NCI-H1092 (cell line): Measurements from ENCODE around the gene THRSP.
A peak's percentile ranks its signal among the peaks of the same experiment; 100 is the strongest.
"Not testable (repeated sequence)": the region's sequence is repeated elsewhere in the genome, so short reads cannot be mapped to it uniquely, and the experiment has no call there.

Experiments
- DNase-seq: peaks from one replicate; lab custom pipeline; 2025; lab: John Stamatoyannopoulos, UW

The THRSP gene

GRCh38 chr11:78039391-78039918, 24.2 kb upstream of the THRSP start:
- peak; percentile 24 for DNase-seq

GRCh38 chr11:78039919-78040671, 23.6 kb upstream of the THRSP start:
- DNase-seq, result peak; percentile 75

GRCh38 chr11:78040691-78041379, 22.8 kb upstream of the THRSP start:
- DNase-seq, result no peak

GRCh38 chr11:78041380-78041719, 22.3 kb upstream of the THRSP start:
- DNase-seq, result not testable (repeated sequence)

- DNase-seq, result no peak
Observed at GRCh38 chr11:78041843-78042440, 21.7 kb upstream of the THRSP start.

- no peak for DNase-seq
Observed at GRCh38 chr11:78044706-78045105, 19.0 kb upstream of the THRSP start.

- DNase-seq, result peak; percentile 83
Observed at GRCh38 chr11:78045851-78046485, 17.7 kb upstream of the THRSP start.

- no peak for DNase-seq
Observed at GRCh38 chr11:78046486-78046854, 17.2 kb upstream of the THRSP start.

GRCh38 chr11:78048561-78048960, 15.1 kb upstream of the THRSP start:
- DNase-seq, result no peak

- no peak for DNase-seq
Observed at GRCh38 chr11:78049348-78049747, 14.3 kb upstream of the THRSP start.

- DNase-seq, result no peak
Observed at GRCh38 chr11:78050964-78051831, 12.5 kb upstream of the THRSP start.

- DNase-seq, result no peak
Observed at GRCh38 chr11:78054971-78055370, 8.7 kb upstream of the THRSP start.

GRCh38 chr11:78056093-78056492, 7.6 kb upstream of the THRSP start:
- no peak for DNase-seq

- no peak for DNase-seq
Observed at GRCh38 chr11:78057462-78058055, 6.1 kb upstream of the THRSP start.

- not testable (repeated sequence) for DNase-seq
Observed at GRCh38 chr11:78059749-78060328, 3.8 kb upstream of the THRSP start.

GRCh38 chr11:78060533-78060932, 3.1 kb upstream of the THRSP start:
- DNase-seq, result no peak

- no peak for DNase-seq
Observed at GRCh38 chr11:78061088-78061920, 2.4 kb upstream of the THRSP start.

- no peak for DNase-seq
Observed at GRCh38 chr11:78061921-78062311, 1.7 kb upstream of the THRSP start.

- DNase-seq, result no peak
Observed at GRCh38 chr11:78062671-78063070, 990 bp upstream of the THRSP start.

- no peak for DNase-seq
Observed at GRCh38 chr11:78065203-78065602, 1.5 kb downstream of the THRSP start.
